ENCODE measurements around the gene CANX. TPM values are rescaled to one million over a fixed set of nuclear protein-coding genes. Genes with fewer than 3 reads are reported as not detected.

Gene CANX
- total and polyA plus RNA-seq, 9 of the 15 experiments (the other 6 are each of a cell fraction or from before 2014, with no cell fraction given): 155 to 893 (median 589) TPM

DNA sequence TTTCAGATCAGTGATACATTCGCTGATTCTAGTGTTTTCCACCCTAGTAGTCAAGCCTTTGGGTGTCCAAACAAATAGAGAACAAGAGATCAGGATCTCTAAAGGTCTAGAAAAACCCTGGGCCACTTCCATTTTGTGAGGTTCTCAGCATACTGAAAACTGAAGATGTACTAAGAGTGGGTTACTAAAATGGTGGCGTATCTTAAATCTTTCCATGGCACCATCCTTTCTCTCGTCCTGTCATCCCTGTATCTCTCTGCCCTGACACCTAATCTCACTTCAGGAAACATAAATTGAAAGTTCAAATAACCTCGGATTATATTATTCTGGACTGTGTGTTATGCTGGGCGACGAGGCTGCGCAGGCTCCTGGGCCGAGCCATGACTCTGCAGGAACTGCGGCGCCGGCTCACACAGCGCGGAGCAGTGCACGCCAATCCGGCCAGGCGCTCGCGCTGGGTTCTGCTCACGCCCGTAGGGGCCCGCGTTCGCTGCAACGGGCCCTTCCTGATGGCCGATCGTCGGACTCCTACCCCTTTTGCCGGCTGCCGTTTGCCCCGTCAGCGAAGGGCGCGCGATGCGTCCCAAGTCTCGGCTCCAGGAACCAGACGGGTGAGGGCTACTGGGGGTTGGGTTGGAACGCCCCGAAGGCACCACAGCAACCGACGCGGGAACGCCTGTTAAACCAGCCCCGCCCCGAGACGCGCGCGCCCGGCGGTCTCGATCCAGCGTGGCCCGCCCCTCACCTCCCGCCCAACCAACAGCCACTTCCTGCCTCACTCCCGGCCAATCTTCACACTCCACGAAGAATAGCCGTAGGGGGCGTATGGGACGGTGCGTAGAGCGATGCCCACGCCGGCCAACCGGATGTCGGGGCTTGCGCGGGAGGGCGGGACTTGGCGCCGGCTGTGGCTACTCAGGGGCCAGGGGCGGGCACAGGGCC lies 503 bp upstream of the CANX start (continued):
- TF ChIP-seq, protein P1, sequence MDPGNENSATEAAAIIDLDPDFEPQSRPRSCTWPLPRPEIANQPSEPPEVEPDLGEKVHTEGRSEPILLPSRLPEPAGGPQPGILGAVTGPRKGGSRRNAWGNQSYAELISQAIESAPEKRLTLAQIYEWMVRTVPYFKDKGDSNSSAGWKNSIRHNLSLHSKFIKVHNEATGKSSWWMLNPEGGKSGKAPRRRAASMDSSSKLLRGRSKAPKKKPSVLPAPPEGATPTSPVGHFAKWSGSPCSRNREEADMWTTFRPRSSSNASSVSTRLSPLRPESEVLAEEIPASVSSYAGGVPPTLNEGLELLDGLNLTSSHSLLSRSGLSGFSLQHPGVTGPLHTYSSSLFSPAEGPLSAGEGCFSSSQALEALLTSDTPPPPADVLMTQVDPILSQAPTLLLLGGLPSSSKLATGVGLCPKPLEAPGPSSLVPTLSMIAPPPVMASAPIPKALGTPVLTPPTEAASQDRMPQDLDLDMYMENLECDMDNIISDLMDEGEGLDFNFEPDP (CRISPR knock-in tag; IDR thresholded peaks at IDR 0.05): no peak
- TF ChIP-seq, protein P2, sequence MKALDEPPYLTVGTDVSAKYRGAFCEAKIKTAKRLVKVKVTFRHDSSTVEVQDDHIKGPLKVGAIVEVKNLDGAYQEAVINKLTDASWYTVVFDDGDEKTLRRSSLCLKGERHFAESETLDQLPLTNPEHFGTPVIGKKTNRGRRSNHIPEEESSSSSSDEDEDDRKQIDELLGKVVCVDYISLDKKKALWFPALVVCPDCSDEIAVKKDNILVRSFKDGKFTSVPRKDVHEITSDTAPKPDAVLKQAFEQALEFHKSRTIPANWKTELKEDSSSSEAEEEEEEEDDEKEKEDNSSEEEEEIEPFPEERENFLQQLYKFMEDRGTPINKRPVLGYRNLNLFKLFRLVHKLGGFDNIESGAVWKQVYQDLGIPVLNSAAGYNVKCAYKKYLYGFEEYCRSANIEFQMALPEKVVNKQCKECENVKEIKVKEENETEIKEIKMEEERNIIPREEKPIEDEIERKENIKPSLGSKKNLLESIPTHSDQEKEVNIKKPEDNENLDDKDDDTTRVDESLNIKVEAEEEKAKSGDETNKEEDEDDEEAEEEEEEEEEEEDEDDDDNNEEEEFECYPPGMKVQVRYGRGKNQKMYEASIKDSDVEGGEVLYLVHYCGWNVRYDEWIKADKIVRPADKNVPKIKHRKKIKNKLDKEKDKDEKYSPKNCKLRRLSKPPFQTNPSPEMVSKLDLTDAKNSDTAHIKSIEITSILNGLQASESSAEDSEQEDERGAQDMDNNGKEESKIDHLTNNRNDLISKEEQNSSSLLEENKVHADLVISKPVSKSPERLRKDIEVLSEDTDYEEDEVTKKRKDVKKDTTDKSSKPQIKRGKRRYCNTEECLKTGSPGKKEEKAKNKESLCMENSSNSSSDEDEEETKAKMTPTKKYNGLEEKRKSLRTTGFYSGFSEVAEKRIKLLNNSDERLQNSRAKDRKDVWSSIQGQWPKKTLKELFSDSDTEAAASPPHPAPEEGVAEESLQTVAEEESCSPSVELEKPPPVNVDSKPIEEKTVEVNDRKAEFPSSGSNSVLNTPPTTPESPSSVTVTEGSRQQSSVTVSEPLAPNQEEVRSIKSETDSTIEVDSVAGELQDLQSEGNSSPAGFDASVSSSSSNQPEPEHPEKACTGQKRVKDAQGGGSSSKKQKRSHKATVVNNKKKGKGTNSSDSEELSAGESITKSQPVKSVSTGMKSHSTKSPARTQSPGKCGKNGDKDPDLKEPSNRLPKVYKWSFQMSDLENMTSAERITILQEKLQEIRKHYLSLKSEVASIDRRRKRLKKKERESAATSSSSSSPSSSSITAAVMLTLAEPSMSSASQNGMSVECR (CRISPR knock-in tag; IDR thresholded peaks at IDR 0.05): peak; percentile 79; the same call in 1 of the 2 replicates
- peak; percentile 81 for TF ChIP-seq RFX1 (IDR thresholded peaks at IDR 0.05)
- TF ChIP-seq FOS (IDR thresholded peaks at IDR 0.05; ENCODE audit: extremely low read depth, insufficient read length): peak; percentile 95
- TF ChIP-seq C11orf30 (IDR thresholded peaks at IDR 0.05; ENCODE audit: low read depth): peak; percentile 95
- TF ChIP-seq, protein P3, sequence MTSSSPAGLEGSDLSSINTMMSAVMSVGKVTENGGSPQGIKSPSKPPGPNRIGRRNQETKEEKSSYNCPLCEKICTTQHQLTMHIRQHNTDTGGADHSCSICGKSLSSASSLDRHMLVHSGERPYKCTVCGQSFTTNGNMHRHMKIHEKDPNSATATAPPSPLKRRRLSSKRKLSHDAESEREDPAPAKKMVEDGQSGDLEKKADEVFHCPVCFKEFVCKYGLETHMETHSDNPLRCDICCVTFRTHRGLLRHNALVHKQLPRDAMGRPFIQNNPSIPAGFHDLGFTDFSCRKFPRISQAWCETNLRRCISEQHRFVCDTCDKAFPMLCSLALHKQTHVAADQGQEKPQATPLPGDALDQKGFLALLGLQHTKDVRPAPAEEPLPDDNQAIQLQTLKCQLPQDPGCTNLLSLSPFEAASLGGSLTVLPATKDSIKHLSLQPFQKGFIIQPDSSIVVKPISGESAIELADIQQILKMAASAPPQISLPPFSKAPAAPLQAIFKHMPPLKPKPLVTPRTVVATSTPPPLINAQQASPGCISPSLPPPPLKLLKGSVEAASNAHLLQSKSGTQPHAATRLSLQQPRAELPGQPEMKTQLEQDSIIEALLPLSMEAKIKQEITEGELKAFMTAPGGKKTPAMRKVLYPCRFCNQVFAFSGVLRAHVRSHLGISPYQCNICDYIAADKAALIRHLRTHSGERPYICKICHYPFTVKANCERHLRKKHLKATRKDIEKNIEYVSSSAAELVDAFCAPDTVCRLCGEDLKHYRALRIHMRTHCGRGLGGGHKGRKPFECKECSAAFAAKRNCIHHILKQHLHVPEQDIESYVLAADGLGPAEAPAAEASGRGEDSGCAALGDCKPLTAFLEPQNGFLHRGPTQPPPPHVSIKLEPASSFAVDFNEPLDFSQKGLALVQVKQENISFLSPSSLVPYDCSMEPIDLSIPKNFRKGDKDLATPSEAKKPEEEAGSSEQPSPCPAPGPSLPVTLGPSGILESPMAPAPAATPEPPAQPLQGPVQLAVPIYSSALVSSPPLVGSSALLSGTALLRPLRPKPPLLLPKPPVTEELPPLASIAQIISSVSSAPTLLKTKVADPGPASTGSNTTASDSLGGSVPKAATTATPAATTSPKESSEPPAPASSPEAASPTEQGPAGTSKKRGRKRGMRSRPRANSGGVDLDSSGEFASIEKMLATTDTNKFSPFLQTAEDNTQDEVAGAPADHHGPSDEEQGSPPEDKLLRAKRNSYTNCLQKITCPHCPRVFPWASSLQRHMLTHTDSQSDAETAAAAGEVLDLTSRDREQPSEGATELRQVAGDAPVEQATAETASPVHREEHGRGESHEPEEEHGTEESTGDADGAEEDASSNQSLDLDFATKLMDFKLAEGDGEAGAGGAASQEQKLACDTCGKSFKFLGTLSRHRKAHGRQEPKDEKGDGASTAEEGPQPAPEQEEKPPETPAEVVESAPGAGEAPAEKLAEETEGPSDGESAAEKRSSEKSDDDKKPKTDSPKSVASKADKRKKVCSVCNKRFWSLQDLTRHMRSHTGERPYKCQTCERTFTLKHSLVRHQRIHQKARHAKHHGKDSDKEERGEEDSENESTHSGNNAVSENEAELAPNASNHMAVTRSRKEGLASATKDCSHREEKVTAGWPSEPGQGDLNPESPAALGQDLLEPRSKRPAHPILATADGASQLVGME (CRISPR knock-in tag; IDR thresholded peaks at IDR 0.05): peak; percentile 72; the same call in 1 of the 2 replicates
- TF ChIP-seq MTA3 (IDR thresholded peaks at IDR 0.05; ENCODE audit: borderline replicate concordance): no peak; the same call in 1 of the 2 replicates
- TF ChIP-seq, protein P4, sequence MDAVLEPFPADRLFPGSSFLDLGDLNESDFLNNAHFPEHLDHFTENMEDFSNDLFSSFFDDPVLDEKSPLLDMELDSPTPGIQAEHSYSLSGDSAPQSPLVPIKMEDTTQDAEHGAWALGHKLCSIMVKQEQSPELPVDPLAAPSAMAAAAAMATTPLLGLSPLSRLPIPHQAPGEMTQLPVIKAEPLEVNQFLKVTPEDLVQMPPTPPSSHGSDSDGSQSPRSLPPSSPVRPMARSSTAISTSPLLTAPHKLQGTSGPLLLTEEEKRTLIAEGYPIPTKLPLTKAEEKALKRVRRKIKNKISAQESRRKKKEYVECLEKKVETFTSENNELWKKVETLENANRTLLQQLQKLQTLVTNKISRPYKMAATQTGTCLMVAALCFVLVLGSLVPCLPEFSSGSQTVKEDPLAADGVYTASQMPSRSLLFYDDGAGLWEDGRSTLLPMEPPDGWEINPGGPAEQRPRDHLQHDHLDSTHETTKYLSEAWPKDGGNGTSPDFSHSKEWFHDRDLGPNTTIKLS (IDR thresholded peaks at IDR 0.05; ENCODE audit: borderline replicate concordance, low read depth): peak; percentile 63; the same call in 1 of the 2 replicates
- TF ChIP-seq ZNF561 (CRISPR knock-in tag; conservative IDR thresholded peaks at IDR 0.05): no peak
- TF ChIP-seq, protein P5, sequence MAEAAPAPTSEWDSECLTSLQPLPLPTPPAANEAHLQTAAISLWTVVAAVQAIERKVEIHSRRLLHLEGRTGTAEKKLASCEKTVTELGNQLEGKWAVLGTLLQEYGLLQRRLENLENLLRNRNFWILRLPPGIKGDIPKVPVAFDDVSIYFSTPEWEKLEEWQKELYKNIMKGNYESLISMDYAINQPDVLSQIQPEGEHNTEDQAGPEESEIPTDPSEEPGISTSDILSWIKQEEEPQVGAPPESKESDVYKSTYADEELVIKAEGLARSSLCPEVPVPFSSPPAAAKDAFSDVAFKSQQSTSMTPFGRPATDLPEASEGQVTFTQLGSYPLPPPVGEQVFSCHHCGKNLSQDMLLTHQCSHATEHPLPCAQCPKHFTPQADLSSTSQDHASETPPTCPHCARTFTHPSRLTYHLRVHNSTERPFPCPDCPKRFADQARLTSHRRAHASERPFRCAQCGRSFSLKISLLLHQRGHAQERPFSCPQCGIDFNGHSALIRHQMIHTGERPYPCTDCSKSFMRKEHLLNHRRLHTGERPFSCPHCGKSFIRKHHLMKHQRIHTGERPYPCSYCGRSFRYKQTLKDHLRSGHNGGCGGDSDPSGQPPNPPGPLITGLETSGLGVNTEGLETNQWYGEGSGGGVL (CRISPR knock-in tag; IDR thresholded peaks at IDR 0.05): no peak
